Liver (tissue), 5 donors: ENCODE measurements around the gene FUOM. TPM values are rescaled to one million over a fixed set of nuclear protein-coding genes. Genes with fewer than 3 reads are reported as not detected.

Experiments
- polyA plus RNA-seq, 2 donors: library from polyadenylated mRNA; stranded (reverse) in 1 of 2; unstranded in 1 of 2; fragments of 200-250 nt in 1 of 2; fragments of >200 nt in 1 of 2; fragmentation: Nextera tagmentation in 1 of 2; extraction: Ambion mirVana in 1 of 2; gene quantifications; one replicate each; pipeline versions ENCODE4 v1.2.1 to v1.2.3, GENCODE V29; 2013 to 2015
- small RNA-seq: library from RNA; depleted of rRNA; stranded (forward); fragments of <200 nt; gene quantifications from one replicate; pipeline ENCODE3, GENCODE V24; 2014
- total RNA-seq, 2 donors: library from RNA; depleted of rRNA; stranded (reverse); fragments of >200 nt; gene quantifications; one replicate each; pipeline ENCODE4 v1.2.3, GENCODE V29; 2014
- donor health status: healthy.
- donor health status: healthy.
- donor health status: healthy.

FUOM gene
- total and polyA plus RNA-seq, 4 donors, result 24.3 to 194 (median 96.0) TPM

Small RNA genes within 50 kb of the gene (small RNA-seq; reads per million reads assigned to genes)
- gene AL360181.4, result not detected
- gene BANF1P2, result not detected
- 0.11 reads per million for gene MIR3944

Other genes starting within 250 kb of the FUOM start
- 1 to 10 TPM in 1 of 2 donors, under 1 TPM in 1; 0.61 to 8.0 TPM for gene KNDC1, start 197.8 kb downstream of the FUOM start, total RNA-seq
- 10 to 100 TPM in 1 of 2 donors, under 1 TPM in 1; 0.53 to 12.9 TPM for gene KNDC1, start 197.8 kb downstream of the FUOM start, polyA plus RNA-seq
- gene UTF1, start 127.8 kb downstream of the FUOM start, total RNA-seq, result not detected
- gene UTF1, start 127.8 kb downstream of the FUOM start, polyA plus RNA-seq, result not detected
- under 1 TPM; 0.05 to 0.25 TPM for gene VENTX, start 120.2 kb downstream of the FUOM start, total RNA-seq
- under 1 TPM; 0.06 to 0.13 TPM for gene VENTX, start 120.2 kb downstream of the FUOM start, polyA plus RNA-seq
- gene ADAM8, start 81.2 kb downstream of the FUOM start, total RNA-seq, result 1 to 10 TPM; 5.4 to 6.9 TPM
- 1 to 10 TPM; 1.3 to 2.0 TPM for gene ADAM8, start 81.2 kb downstream of the FUOM start, polyA plus RNA-seq
- 10 to 100 TPM; 29.6 to 32.4 TPM for gene TUBGCP2, start 49.1 kb downstream of the FUOM start, total RNA-seq
- gene TUBGCP2, start 49.1 kb downstream of the FUOM start, polyA plus RNA-seq, result 10 to 100 TPM; 18.8 to 25.6 TPM
- gene ZNF511, start 49.1 kb downstream of the FUOM start, total RNA-seq, result 10 to 100 TPM; 13.7 to 31.3 TPM
- 10 to 100 TPM; 17.0 to 31.8 TPM for gene ZNF511, start 49.1 kb downstream of the FUOM start, polyA plus RNA-seq
- not detected for gene CALY, start 21.1 kb downstream of the FUOM start, total RNA-seq
- under 1 TPM in 1 of 2 donors, not detected in 1; 0.07 TPM for gene CALY, start 21.1 kb downstream of the FUOM start, polyA plus RNA-seq
- 100 to 1,000 TPM in 1 of 2 donors, 10 to 100 TPM in 1; 60.8 to 174 TPM for gene PRAP1, start 10.6 kb downstream of the FUOM start, total RNA-seq
- 100 to 1,000 TPM; 315 to 426 TPM for gene PRAP1, start 10.6 kb downstream of the FUOM start, polyA plus RNA-seq
- gene ECHS1, start 15.3 kb upstream of the FUOM start, total RNA-seq, result 100 to 1,000 TPM in 1 of 2 donors, 10 to 100 TPM in 1; 41.5 to 214 TPM
- gene ECHS1, start 15.3 kb upstream of the FUOM start, polyA plus RNA-seq, result 100 to 1,000 TPM; 493 to 849 TPM
- 10 to 100 TPM in 1 of 2 donors, 1 to 10 TPM in 1; 4.8 to 17.5 TPM for gene PAOX, start 21.2 kb upstream of the FUOM start, total RNA-seq
- gene PAOX, start 21.2 kb upstream of the FUOM start, polyA plus RNA-seq, result 10 to 100 TPM in 1 of 2 donors, 1 to 10 TPM in 1; 9.1 to 17.8 TPM
- 10 to 100 TPM; 19.4 to 43.1 TPM for gene MTG1, start 36.1 kb upstream of the FUOM start, total RNA-seq
- gene MTG1, start 36.1 kb upstream of the FUOM start, polyA plus RNA-seq, result 10 to 100 TPM; 33.2 to 70.6 TPM
- gene SPRN, start 66.6 kb upstream of the FUOM start, total RNA-seq, result not detected
- gene SPRN, start 66.6 kb upstream of the FUOM start, polyA plus RNA-seq, result 10 to 100 TPM in 1 of 2 donors, 1 to 10 TPM in 1; 1.3 to 36.4 TPM
- 1 to 10 TPM; 1.0 to 1.1 TPM for gene SCART1, start 95.9 kb upstream of the FUOM start, total RNA-seq
- under 1 TPM; 0.32 to 0.35 TPM for gene SCART1, start 95.9 kb upstream of the FUOM start, polyA plus RNA-seq
- gene CYP2E1, start 169.3 kb upstream of the FUOM start, total RNA-seq, result 1,000 to 10,000 TPM in 1 of 2 donors, under 1 TPM in 1; 0.93 to 2,431 TPM
- gene CYP2E1, start 169.3 kb upstream of the FUOM start, polyA plus RNA-seq, result 1,000 to 10,000 TPM; 3,994 to 5,149 TPM
- gene SYCE1, start 207.6 kb upstream of the FUOM start, total RNA-seq, result under 1 TPM in 1 of 2 donors, not detected in 1; 0.33 TPM
- gene SYCE1, start 207.6 kb upstream of the FUOM start, polyA plus RNA-seq, result 1 to 10 TPM; 2.1 to 5.4 TPM